ENCODE measurements around the gene LACC1. TPM values are rescaled to one million over a fixed set of nuclear protein-coding genes. Genes with fewer than 3 reads are reported as not detected.

LACC1 gene
- total and polyA plus RNA-seq, 10 of the 15 experiments (the other 5 are each of a cell fraction or from before 2014, with no cell fraction given): 0.03 to 3.7 (median 3.0) TPM

DNA sequence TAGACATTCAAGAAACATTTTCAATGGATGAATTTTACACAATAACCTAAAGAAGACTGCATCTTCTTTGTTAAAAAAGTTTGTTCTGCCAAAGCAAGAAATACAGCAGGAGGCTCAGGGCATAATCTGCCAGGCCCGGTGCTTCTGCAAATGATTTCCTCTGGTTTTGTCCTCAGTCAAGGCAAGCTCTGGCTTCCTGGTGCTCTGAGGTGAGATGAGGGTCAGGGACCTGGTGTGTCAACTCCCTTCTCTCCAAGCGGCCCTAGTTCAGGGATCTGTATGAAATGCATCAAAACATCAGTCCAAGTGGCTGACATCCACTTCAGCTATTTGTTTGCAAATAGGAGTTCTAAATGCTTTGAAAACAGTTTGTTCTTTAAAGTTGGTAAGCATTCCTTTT lies 31.6 kb downstream of the LACC1 start:
- no peaks in the 10 kb centered on the region for H3K36me3 ChIP-seq (ENCODE audit: control insufficient read depth in 2 of 2, insufficient read depth in 2 of 2, low read length in 1 of 2)
- ChIA-PET POLR2A (no interaction called here), SMC1A (ENCODE audit: uncharacterized antibody, unreplicated experiment) (interaction anchor here (1.1 kb wide), 1 partner anchor 519 kb away, joined by 3 read pairs; no protein-coding TSS in a partner anchor), RAD21 (ENCODE audit: unreplicated experiment) (no interaction called here), CTCF (interaction anchor here (0.7 to 1.5 kb wide), 5 partner anchors 10 to 552 kb away, joined by 3 to 8 read pairs (median 3); no protein-coding TSS in a partner anchor)
- intact Hi-C loops (cut with micrococcal nuclease; ENCODE audit: unreplicated experiment): no loop called here
- FAIRE-seq (no peak), DNase-seq (ENCODE audit: low read depth, low spot score) (no peak), ATAC-seq (no peak)
- no peak overlapping the region for H3K9ac ChIP-seq (ENCODE audit: control insufficient read depth, insufficient read depth, low read length)
- H4K20me1 ChIP-seq (ENCODE audit: control insufficient read depth, insufficient read depth): no peaks in the 10 kb centered on the region
- no peak overlapping the region for H2AFZ ChIP-seq (ENCODE audit: control insufficient read depth, low read depth, low read length)
- H3K9me3 ChIP-seq (replicated peaks; ENCODE audit: control insufficient read depth, insufficient read depth, low read length): no peaks in the 10 kb centered on the region
- peaks cover 0 to 15% of the 10 kb centered on the region in 2 experiments; a peak in 1 of 4 replicates for H3K27me3 ChIP-seq (replicated peaks in 1 of 2; ENCODE audit: control insufficient read depth in 2 of 2, insufficient read depth in 2 of 2, low read length in 1 of 2)
- BruUV-seq (replicated peaks): no TSS peak
- H3K27ac ChIP-seq (ENCODE audit: control insufficient read depth, insufficient read depth): no peak overlapping the region
- 30% methylated on average over 2 of the region's 2 CpGs for WGBS (ENCODE audit: insufficient coverage, insufficient replicate concordance, low lambda C conversion rate, missing lambda C conversion rate)
- no peaks in the 10 kb centered on the region for H3K79me2 ChIP-seq (ENCODE audit: control insufficient read depth, insufficient read depth, low read length)
- in situ Hi-C loops (cut with MboI): no loop called here
- TF ChIP-seq POLR2AphosphoS2 (IDR thresholded peaks at IDR 0.05; ENCODE audit: low read depth, low read length) (no peak), SUPT20H (IDR thresholded peaks at IDR 0.05; ENCODE audit: borderline replicate concordance, control insufficient read depth, low read depth, low read length) (no peak), SREBF2 (IDR thresholded peaks at IDR 0.05; ENCODE audit: low read length) (no peak), ZBED1 (IDR thresholded peaks at IDR 0.05; ENCODE audit: borderline replicate concordance) (no peak), KAT2A (conservative IDR thresholded peaks at IDR 0.05; ENCODE audit: control insufficient read depth, low read depth, low read length) (no peak), CBX3 (IDR thresholded peaks at IDR 0.05; ENCODE audit: borderline replicate concordance, low read depth) (no peak), TBL1XR1 (IDR thresholded peaks at IDR 0.05; ENCODE audit: low read depth, low read length) (no peak), RCOR1 (conservative IDR thresholded peaks at IDR 0.05; ENCODE audit: low read depth, low read length) (no peak), RELA (IDR thresholded peaks at IDR 0.05; ENCODE audit: borderline replicate concordance, partially characterized antibody) (no peak), E2F8 (IDR thresholded peaks at IDR 0.05; ENCODE audit: low read depth, partially characterized antibody) (no peak), YY1 (IDR thresholded peaks at IDR 0.05; ENCODE audit: low read depth, low read length) (no peak), BACH1 (IDR thresholded peaks at IDR 0.05; ENCODE audit: borderline replicate concordance) (no peak), CHD1 (IDR thresholded peaks at IDR 0.05; ENCODE audit: low read depth, low read length) (no peak), E4F1 (IDR thresholded peaks at IDR 0.05; ENCODE audit: borderline replicate concordance, partially characterized antibody) (no peak), NR2C2 (IDR thresholded peaks at IDR 0.05; ENCODE audit: borderline replicate concordance, control insufficient read depth, insufficient read length, low read depth) (no peak), MEF2A (IDR thresholded peaks at IDR 0.05; ENCODE audit: insufficient read depth, low read depth, low read length) (no peak), PAX5 (IDR thresholded peaks at IDR 0.05; ENCODE audit: borderline replicate concordance, low read depth, low read length) (no peak)
- H3K4me3 ChIP-seq: no peak overlapping the region
- H3K4me2 ChIP-seq (ENCODE audit: control insufficient read depth, insufficient read depth): no peak overlapping the region
- H3K4me1 ChIP-seq (ENCODE audit: control insufficient read depth, insufficient read depth, low read length): no peaks in the 10 kb centered on the region

All from GM12878 (cell line).